Calu3 (cell line): ENCODE measurements around the gene RAB14. TPM values are rescaled to one million over a fixed set of nuclear protein-coding genes. Genes with fewer than 3 reads are reported as not detected.

ENCODE experiments used
- BruUV-seq: library from RNA; stranded (reverse); fragments of 400-500 nt; replicated peaks from 2 replicates; lab custom pipeline; 2021; lab: Mats Ljungman, UMichigan
- CTCF ChIA-PET: fragments of 300-600 bp; sonication (Branson Sonifier 250); formaldehyde crosslinking; loops from one replicate; lab custom pipeline; 2022; ENCODE audit warnings: antibody characterized with exemption; lab: Charles Lee
- DNase-seq: peaks from one replicate; pipeline ENCODE4 v3.0.0; 2022
- H3K27ac Mint-ChIP-seq: one replicate; pipeline ENCODE4 v1.8.0; 2022; ENCODE audit warnings: mixed read lengths; ENCODE audit not compliant: unreplicated experiment
- H3K27me3 Mint-ChIP-seq: one replicate; pipeline ENCODE4 v1.8.0; 2022; ENCODE audit warnings: mixed read lengths; ENCODE audit not compliant: unreplicated experiment
- H3K36me3 Mint-ChIP-seq: one replicate; pipeline ENCODE4 v1.8.0; 2022; ENCODE audit warnings: mild to moderate bottlenecking, moderate library complexity, mixed read lengths; ENCODE audit not compliant: insufficient read depth, unreplicated experiment
- H3K4me1 Mint-ChIP-seq: one replicate; pipeline ENCODE4 v1.8.0; 2022; ENCODE audit warnings: mild to moderate bottlenecking, low read depth, mixed read lengths; ENCODE audit not compliant: unreplicated experiment
- H3K4me3 Mint-ChIP-seq: one replicate; pipeline ENCODE4 v1.8.0; 2022; ENCODE audit warnings: mild to moderate bottlenecking, low read depth, moderate library complexity, mixed read lengths; ENCODE audit not compliant: unreplicated experiment
- H3K9me3 Mint-ChIP-seq: one replicate; pipeline ENCODE4 v1.8.0; 2022; ENCODE audit warnings: low read depth, mixed read lengths; ENCODE audit not compliant: unreplicated experiment
- CTCF ChIP-seq: fragments of 200-600 bp; IDR thresholded peaks from one replicate; pipeline ENCODE4 v1.8.0; 2022; ENCODE audit warnings: antibody characterized with exemption; ENCODE audit not compliant: unreplicated experiment
- intact Hi-C: fragments of 100-400 bp; cut with micrococcal nuclease; formaldehyde crosslinking; loops from one replicate; pipeline ENCODE4 v1.10.0; 2022; ENCODE audit not compliant: unreplicated experiment
- total RNA-seq: library from RNA; stranded (reverse); gene quantifications from 2 replicates; pipeline ENCODE4 v1.2.3, GENCODE V29; 2022

RAB14 gene
- total RNA-seq, 1 experiment from 2014 or later, result 42.5 TPM

GRCh38 chr9:121156263-121156731, 45.4 kb downstream of the RAB14 start:
- no peak overlapping the region for H3K4me3 Mint-ChIP-seq
- TF ChIP-seq CTCF, result no peak
- no peak overlapping the region for H3K27ac Mint-ChIP-seq
- peaks cover 21% of the 10 kb centered on the region for H3K36me3 Mint-ChIP-seq
- BruUV-seq, result no TSS peak
- H3K27me3 Mint-ChIP-seq, result no peaks in the 10 kb centered on the region
- peaks cover 17% of the 10 kb centered on the region for H3K4me1 Mint-ChIP-seq
- H3K9me3 Mint-ChIP-seq, result no peaks in the 10 kb centered on the region
- intact Hi-C loops, result no loop called here
- no peak for DNase-seq
- CTCF ChIA-PET, result no interaction called here

- H3K4me3 Mint-ChIP-seq, result no peak overlapping the region
- no peak overlapping the region for H3K27ac Mint-ChIP-seq
- CTCF ChIA-PET, result no interaction called here
- intact Hi-C loops, result no loop called here
- H3K4me1 Mint-ChIP-seq, result peaks cover 17% of the 10 kb centered on the region
- H3K9me3 Mint-ChIP-seq, result no peaks in the 10 kb centered on the region
- no peaks in the 10 kb centered on the region for H3K27me3 Mint-ChIP-seq
- peaks cover 29% of the 10 kb centered on the region for H3K36me3 Mint-ChIP-seq
- DNase-seq, result no peak
- no TSS peak for BruUV-seq
- TF ChIP-seq CTCF, result no peak
Measured at GRCh38 chr9:121154782-121155181, 46.9 kb downstream of the RAB14 start.

- CTCF ChIA-PET, result no interaction called here
- Mint-ChIP-seq H3K27ac (no peak overlapping the region), H3K36me3 (peaks cover 29% of the 10 kb centered on the region), H3K27me3 (no peaks in the 10 kb centered on the region), H3K4me3 (no peak overlapping the region), H3K9me3 (no peaks in the 10 kb centered on the region), H3K4me1 (peaks cover 17% of the 10 kb centered on the region)
- DNase-seq, result no peak
- intact Hi-C loops, result no loop called here
- TF ChIP-seq CTCF, result no peak
- no TSS peak for BruUV-seq
Measured at GRCh38 chr9:121153642-121154041, 48.0 kb downstream of the RAB14 start.

- Mint-ChIP-seq H3K36me3 (peaks cover 24% of the 10 kb centered on the region), H3K4me3 (no peak overlapping the region), H3K27ac (no peak overlapping the region), H3K27me3 (no peaks in the 10 kb centered on the region), H3K9me3 (no peaks in the 10 kb centered on the region), H3K4me1 (peaks cover 17% of the 10 kb centered on the region)
- no TSS peak for BruUV-seq
- no peak for TF ChIP-seq CTCF
- no peak for DNase-seq
- intact Hi-C loops, result no loop called here
- CTCF ChIA-PET, result no interaction called here
Measured at GRCh38 chr9:121150188-121150587, 51.5 kb downstream of the RAB14 start.
